Neuron (in vitro differentiated cells): ENCODE results near the gene BUB1.

Source experiments
- H2AFZ ChIP-seq: one replicate; pipeline ENCODE4 v1.6.1; 2013; ENCODE audit warnings: low read depth, mild to moderate bottlenecking, inconsistent platforms, low read length, moderate library complexity
- H3K27me3 ChIP-seq: one replicate; pipeline ENCODE4 v1.6.1; 2013; ENCODE audit warnings: low read length; ENCODE audit not compliant: insufficient read depth
- H3K36me3 ChIP-seq: one replicate; pipeline ENCODE4 v1.6.1; 2013; ENCODE audit warnings: low read length; ENCODE audit not compliant: insufficient read depth
- H3K4me1 ChIP-seq: one replicate; pipeline ENCODE4 v1.6.1; 2013; ENCODE audit warnings: low read length; ENCODE audit not compliant: insufficient read depth
- H3K4me3 ChIP-seq: 2 replicates; pipeline ENCODE4 v1.5.1; 2013; ENCODE audit warnings: mild to moderate bottlenecking, low read length, moderate library complexity
- H3K9me3 ChIP-seq: one replicate; pipeline ENCODE4 v1.6.1; 2013; ENCODE audit warnings: low read length

BUB1 gene

GRCh38 chr2:110660558-110660957 lies 17.3 kb downstream of the BUB1 start:
- Histone ChIP-seq H3K27me3 (no peaks in the 10 kb centered on the region), H3K4me3 (no peak overlapping the region), H3K36me3 (peaks cover 83% of the 10 kb centered on the region)

DNA sequence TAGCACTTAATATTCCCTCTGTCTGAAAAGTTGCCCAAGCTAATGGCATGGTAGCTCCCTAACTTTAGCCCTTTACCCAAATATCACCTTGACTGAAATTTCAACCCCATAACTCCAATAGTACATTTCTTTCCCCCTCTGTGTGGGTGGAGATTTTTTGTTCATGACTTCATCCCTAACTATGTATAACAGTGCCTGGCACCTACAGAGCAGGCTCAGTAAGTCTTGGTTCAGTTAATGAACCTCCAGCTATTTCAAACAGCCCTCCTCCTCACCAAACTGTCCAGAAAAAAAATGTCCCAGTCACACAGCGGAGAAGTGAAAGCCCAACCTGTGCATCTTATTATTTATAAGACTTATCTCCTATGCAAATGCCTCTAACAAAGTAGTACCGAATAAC lies 18.6 kb downstream of the BUB1 start:
- H3K27me3 ChIP-seq, result no peaks in the 10 kb centered on the region
- peaks cover 89% of the 10 kb centered on the region for H3K36me3 ChIP-seq
- no peak overlapping the region for H3K4me3 ChIP-seq
- no peak overlapping the region for H2AFZ ChIP-seq
- H3K9me3 ChIP-seq, result no peaks in the 10 kb centered on the region
- no peaks in the 10 kb centered on the region for H3K4me1 ChIP-seq

More at GRCh38 chr2:110660558-110660957, 17.3 kb downstream of the BUB1 start:
- H3K4me1 ChIP-seq, result no peaks in the 10 kb centered on the region
- no peaks in the 10 kb centered on the region for H3K9me3 ChIP-seq
- no peak overlapping the region for H2AFZ ChIP-seq

DNA sequence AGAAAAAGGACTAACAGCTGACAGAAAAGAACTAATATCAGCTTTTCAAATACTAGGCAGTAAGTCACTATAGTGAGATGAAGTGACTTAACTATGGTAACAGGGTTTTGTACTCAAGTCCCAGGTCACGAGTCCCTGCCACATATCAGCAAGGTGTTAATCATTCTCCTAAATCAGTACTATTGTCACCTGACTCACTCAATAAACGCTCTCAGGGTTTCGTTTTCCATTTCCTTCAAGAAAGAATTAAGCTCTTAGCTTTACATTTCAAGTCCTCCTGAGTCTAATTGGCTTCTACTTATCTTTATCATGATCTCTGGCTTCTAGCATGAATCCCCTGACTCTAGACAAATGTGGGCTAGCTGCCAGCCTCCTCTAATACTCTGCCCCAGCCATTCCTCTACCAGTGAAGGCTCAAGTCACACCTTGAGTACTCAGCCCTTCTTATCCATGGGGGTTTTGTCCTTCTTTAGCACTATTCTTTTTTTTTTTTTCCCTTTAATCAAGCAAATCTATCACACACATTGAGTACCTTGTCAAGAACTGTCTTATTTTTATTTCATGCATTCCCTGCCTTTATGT lies 20.0 kb downstream of the BUB1 start:
- no peak overlapping the region for H2AFZ ChIP-seq
- H3K36me3 ChIP-seq, result peaks cover 94% of the 10 kb centered on the region
- H3K27me3 ChIP-seq, result no peaks in the 10 kb centered on the region
- H3K9me3 ChIP-seq, result no peaks in the 10 kb centered on the region
- H3K4me1 ChIP-seq, result no peaks in the 10 kb centered on the region
- H3K4me3 ChIP-seq, result no peak overlapping the region

DNA sequence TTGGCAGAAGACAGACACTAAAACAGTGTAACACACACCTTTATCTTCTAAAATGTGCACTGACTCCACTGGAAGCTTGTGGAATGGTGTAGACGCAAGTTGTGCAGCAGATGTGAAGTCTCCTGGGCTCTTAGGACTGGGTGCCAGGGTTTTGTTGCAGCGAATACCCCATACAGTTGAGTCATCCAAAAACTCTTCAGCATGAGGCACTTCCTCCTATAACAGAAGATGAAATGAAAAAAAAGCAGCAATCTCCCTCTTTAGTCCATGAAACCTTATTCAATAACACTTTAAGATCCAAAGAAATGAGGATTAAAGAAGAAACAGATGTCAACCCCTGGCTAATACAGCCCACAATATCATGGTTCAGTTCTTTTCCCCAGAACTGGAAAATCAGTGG lies 22.2 kb downstream of the BUB1 start:
- no peaks in the 10 kb centered on the region for H3K4me1 ChIP-seq
- H3K36me3 ChIP-seq, result peaks cover 93% of the 10 kb centered on the region
- H3K4me3 ChIP-seq, result no peak overlapping the region
- H3K27me3 ChIP-seq, result no peaks in the 10 kb centered on the region
- no peaks in the 10 kb centered on the region for H3K9me3 ChIP-seq
- H2AFZ ChIP-seq, result no peak overlapping the region

DNA sequence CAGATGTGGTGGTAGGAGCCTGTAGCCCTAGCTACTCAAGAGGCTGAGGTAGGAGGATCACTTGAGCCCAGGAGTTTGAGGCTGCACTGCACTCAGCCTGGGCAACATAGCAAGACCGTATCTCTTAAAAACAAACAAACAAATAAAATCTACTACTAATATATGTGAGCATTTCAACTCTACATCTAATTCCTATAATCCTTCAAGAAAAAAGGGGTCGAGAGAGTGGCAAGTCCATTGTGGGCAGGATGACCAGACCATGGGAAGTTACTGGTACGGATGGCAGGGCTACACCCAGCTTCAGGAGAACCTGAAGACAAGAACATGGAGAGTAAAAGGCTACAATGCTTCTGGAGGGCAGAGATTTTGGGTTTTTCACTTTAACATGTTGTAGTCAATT lies 24.0 kb downstream of the BUB1 start:
- H3K36me3 ChIP-seq, result peaks cover 92% of the 10 kb centered on the region
- H3K27me3 ChIP-seq, result no peaks in the 10 kb centered on the region
- H3K4me3 ChIP-seq, result no peak overlapping the region
- H2AFZ ChIP-seq, result no peak overlapping the region
- H3K4me1 ChIP-seq, result no peaks in the 10 kb centered on the region
- H3K9me3 ChIP-seq, result no peaks in the 10 kb centered on the region

GRCh38 chr2:110650346-110650745 lies 27.5 kb downstream of the BUB1 start:
- H3K4me1 ChIP-seq, result no peaks in the 10 kb centered on the region
- H3K9me3 ChIP-seq, result no peaks in the 10 kb centered on the region
- H2AFZ ChIP-seq, result no peak overlapping the region
- H3K4me3 ChIP-seq, result no peak overlapping the region
- peaks cover 67% of the 10 kb centered on the region for H3K36me3 ChIP-seq
- no peaks in the 10 kb centered on the region for H3K27me3 ChIP-seq

DNA sequence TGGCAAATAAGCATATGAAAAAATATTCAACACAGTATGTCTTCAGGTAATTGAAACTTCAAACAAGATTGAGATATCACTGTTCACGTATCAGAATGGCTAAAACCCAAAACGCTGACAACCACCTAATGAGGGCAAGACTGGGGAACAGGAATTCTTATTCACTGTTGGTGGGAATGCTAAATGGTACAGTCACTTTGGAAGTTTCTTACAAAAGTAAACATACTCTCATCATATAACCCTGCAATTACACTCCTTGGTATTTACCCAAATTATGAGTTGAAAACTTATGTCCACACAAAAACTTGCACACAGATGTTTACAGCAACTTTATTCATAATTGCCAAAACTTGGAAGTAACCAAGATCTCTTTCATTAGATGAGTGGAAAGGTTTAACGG lies 30.1 kb downstream of the BUB1 start:
- H3K4me1 ChIP-seq, result no peaks in the 10 kb centered on the region
- H3K27me3 ChIP-seq, result no peaks in the 10 kb centered on the region
- H3K9me3 ChIP-seq, result no peaks in the 10 kb centered on the region
- no peak overlapping the region for H2AFZ ChIP-seq
- no peak overlapping the region for H3K4me3 ChIP-seq
- H3K36me3 ChIP-seq, result peaks cover 55% of the 10 kb centered on the region

GRCh38 chr2:110645616-110646015 lies 32.2 kb downstream of the BUB1 start:
- H3K9me3 ChIP-seq, result no peaks in the 10 kb centered on the region

DNA sequence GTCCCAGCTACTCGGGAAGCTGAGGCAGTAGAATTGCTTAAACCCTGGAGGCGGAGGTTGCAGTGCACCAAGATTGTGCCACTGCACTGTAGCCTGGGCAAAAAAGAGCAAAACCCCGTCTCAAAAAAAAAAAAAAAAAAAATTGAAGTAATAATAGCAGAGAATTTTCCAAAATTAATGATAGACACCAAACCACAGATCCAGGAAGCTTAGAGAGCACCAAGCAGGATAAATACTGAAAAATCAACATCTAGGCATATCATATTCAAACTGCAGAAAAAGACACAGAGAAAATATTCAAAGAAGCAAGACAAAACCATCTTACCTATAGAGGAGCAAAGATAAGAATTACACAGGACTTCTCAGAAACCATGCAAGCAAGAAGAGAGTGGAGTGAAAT lies 33.5 kb downstream of the BUB1 start:
- Histone ChIP-seq H3K36me3 (peaks cover 59% of the 10 kb centered on the region), H3K27me3 (no peaks in the 10 kb centered on the region)

More at GRCh38 chr2:110645616-110646015, 32.2 kb downstream of the BUB1 start:
- Histone ChIP-seq H2AFZ (no peak overlapping the region), H3K27me3 (no peaks in the 10 kb centered on the region), H3K4me3 (no peak overlapping the region), H3K36me3 (peaks cover 57% of the 10 kb centered on the region), H3K4me1 (no peaks in the 10 kb centered on the region)

GRCh38 chr2:110642360-110642759 lies 35.5 kb downstream of the BUB1 start:
- no peak overlapping the region for H2AFZ ChIP-seq
- H3K9me3 ChIP-seq, result no peaks in the 10 kb centered on the region
- no peaks in the 10 kb centered on the region for H3K27me3 ChIP-seq
- no peak overlapping the region for H3K4me3 ChIP-seq
- H3K4me1 ChIP-seq, result no peaks in the 10 kb centered on the region
- peaks cover 61% of the 10 kb centered on the region for H3K36me3 ChIP-seq

More for the DNA sequence above, 33.5 kb downstream of the BUB1 start:
- H3K4me1 ChIP-seq, result no peaks in the 10 kb centered on the region
- no peak overlapping the region for H3K4me3 ChIP-seq
- no peak overlapping the region for H2AFZ ChIP-seq
- H3K9me3 ChIP-seq, result no peaks in the 10 kb centered on the region

- Histone ChIP-seq H3K9me3 (no peaks in the 10 kb centered on the region), H3K4me1 (no peaks in the 10 kb centered on the region), H3K4me3 (no peak overlapping the region), H3K36me3 (peaks cover 71% of the 10 kb centered on the region), H3K27me3 (no peaks in the 10 kb centered on the region), H2AFZ (no peak overlapping the region)
These were observed 37.9 kb downstream of the BUB1 start for GRCh38 chr2:110639972-110640371.

- Histone ChIP-seq H3K36me3 (peaks cover 75% of the 10 kb centered on the region), H3K27me3 (no peaks in the 10 kb centered on the region), H3K4me3 (no peak overlapping the region), H3K9me3 (no peaks in the 10 kb centered on the region), H2AFZ (no peak overlapping the region), H3K4me1 (no peaks in the 10 kb centered on the region)
These were observed 38.7 kb downstream of the BUB1 start for GRCh38 chr2:110638952-110639695.

DNA sequence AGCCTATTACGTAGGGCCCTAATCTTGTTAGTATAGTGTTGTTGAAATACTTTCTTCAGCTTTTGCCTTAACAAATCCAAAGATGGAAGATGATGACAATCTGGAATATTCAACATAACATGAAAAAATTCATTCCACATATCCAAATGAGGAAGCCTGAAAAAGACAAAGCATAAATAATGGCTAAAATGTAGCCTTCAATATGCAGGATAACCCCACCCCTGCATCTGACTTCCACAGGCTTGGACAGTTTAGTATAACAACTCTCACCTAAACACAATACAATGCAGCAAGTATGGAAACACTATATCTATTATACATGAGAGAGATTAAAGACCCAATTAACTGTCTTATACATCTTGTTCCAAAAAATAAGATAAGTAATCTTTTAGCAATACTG lies 39.9 kb downstream of the BUB1 start:
- Histone ChIP-seq H2AFZ (no peak overlapping the region), H3K27me3 (no peaks in the 10 kb centered on the region), H3K4me1 (no peaks in the 10 kb centered on the region), H3K9me3 (no peaks in the 10 kb centered on the region), H3K4me3 (no peak overlapping the region), H3K36me3 (peaks cover 66% of the 10 kb centered on the region)

GRCh38 chr2:110637093-110637492 lies 40.8 kb downstream of the BUB1 start:
- Histone ChIP-seq H3K27me3 (no peaks in the 10 kb centered on the region), H2AFZ (no peak overlapping the region), H3K9me3 (no peaks in the 10 kb centered on the region), H3K4me1 (no peaks in the 10 kb centered on the region), H3K4me3 (no peak overlapping the region), H3K36me3 (peaks cover 57% of the 10 kb centered on the region)
